ENCODE results near the gene TP73. TPM values are rescaled to one million over a fixed set of nuclear protein-coding genes. Genes with fewer than 3 reads are reported as not detected.

The TP73 gene
- total RNA-seq, 2 donors from 2014 or later = 5.1 to 15.1 TPM

DNA sequence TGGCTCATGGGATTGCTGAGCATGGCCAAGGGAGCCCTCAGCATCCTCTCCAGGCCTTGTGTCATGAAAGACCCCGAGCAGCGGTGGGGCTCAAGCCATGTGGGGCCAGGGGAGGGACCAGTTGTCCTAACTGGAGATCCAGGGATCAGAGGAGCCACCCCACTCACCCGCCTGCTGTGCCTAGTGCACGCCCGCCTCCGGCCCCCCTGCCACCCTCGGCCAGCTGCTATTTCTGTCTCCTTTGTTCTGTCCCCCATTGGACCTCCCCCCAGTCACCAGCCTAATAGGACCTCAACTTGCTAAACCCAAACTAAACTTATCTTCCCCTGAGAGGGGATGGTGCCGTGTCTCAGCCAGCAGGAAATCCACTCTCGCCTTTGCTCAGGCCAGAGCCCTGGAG lies 44.4 kb downstream of the TP73 start:
- no peak for TF ChIP-seq POLR2AphosphoS5 (IDR thresholded peaks at IDR 0.05)
- TF ChIP-seq, protein P1, sequence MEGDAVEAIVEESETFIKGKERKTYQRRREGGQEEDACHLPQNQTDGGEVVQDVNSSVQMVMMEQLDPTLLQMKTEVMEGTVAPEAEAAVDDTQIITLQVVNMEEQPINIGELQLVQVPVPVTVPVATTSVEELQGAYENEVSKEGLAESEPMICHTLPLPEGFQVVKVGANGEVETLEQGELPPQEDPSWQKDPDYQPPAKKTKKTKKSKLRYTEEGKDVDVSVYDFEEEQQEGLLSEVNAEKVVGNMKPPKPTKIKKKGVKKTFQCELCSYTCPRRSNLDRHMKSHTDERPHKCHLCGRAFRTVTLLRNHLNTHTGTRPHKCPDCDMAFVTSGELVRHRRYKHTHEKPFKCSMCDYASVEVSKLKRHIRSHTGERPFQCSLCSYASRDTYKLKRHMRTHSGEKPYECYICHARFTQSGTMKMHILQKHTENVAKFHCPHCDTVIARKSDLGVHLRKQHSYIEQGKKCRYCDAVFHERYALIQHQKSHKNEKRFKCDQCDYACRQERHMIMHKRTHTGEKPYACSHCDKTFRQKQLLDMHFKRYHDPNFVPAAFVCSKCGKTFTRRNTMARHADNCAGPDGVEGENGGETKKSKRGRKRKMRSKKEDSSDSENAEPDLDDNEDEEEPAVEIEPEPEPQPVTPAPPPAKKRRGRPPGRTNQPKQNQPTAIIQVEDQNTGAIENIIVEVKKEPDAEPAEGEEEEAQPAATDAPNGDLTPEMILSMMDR (IDR thresholded peaks at IDR 0.05) = no peak
- TF ChIP-seq POLR2A (IDR thresholded peaks at IDR 0.05) = no peak
- H3K27ac ChIP-seq = no peak overlapping the region
- H3K36me3 ChIP-seq = no peaks in the 10 kb centered on the region
- no peak for DNase-seq (ENCODE audit: low spot score)
- H3K4me1 ChIP-seq (replicated peaks) = no peaks in the 10 kb centered on the region
- 96% methylated on average over 9 of the region's 9 CpGs for WGBS
- intact Hi-C loops (cut with DNase I) = no loop called here
- H3K4me3 ChIP-seq = no peak overlapping the region
- no peaks in the 10 kb centered on the region for H3K9me3 ChIP-seq
- peaks cover 3% of the 10 kb centered on the region for H3K27me3 ChIP-seq (replicated peaks; ENCODE audit: insufficient read depth)

DNA sequence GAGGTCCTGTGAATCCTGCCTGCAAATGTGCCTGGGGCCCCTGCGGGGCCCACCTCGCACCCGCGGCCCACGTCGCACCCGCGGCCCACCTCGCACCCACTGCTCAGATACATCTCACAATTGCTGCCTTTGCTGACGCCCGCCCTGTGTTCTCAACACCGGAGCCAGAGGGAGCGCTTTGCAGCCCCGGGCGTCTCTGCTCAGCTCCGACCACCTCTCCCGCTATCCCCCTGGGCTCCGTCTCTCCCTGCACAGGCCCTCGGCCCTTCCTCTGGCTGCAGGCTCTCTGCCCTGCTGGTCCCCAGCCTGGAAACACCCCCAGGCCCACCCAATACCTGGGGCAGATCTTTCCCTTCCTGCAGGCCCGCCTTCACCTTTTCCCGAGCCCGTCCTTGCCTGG lies 44.8 kb downstream of the TP73 start:
- no peaks in the 10 kb centered on the region for H3K4me1 ChIP-seq (replicated peaks)
- TF ChIP-seq POLR2A (IDR thresholded peaks at IDR 0.05) (no peak), POLR2AphosphoS5 (IDR thresholded peaks at IDR 0.05) (no peak)
- TF ChIP-seq, protein P1 (IDR thresholded peaks at IDR 0.05) = no peak
- no peaks in the 10 kb centered on the region for H3K9me3 ChIP-seq
- peaks cover 3% of the 10 kb centered on the region for H3K27me3 ChIP-seq (replicated peaks; ENCODE audit: insufficient read depth)
- 96% methylated on average over 22 of the region's 22 CpGs for WGBS
- no peak overlapping the region for H3K27ac ChIP-seq
- H3K4me3 ChIP-seq = no peak overlapping the region
- no peaks in the 10 kb centered on the region for H3K36me3 ChIP-seq
- no peak for DNase-seq (ENCODE audit: low spot score)
- intact Hi-C loops (cut with DNase I) = no loop called here

DNA sequence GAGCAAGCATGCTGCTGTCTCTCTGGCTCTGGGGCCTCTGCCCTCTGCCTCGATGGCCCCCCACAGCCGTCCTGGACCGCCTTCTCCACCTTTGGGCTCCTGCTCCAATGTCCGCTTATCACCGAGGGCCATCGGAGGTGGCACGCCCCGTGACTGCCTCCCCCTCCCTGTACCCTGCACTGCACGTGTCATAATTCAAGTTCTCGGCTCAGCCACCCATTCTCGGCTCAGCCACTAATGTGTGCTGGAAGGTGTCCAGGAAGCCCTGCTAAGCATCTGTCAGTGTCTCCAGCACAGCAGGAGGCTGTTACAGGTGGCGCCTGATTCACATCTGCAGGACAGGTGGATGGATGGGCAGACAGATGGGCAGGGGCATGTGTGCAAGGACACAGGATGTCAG lies 45.5 kb downstream of the TP73 start:
- intact Hi-C loops (cut with DNase I) = no loop called here
- no peak for DNase-seq (ENCODE audit: low spot score)
- H3K4me3 ChIP-seq = no peak overlapping the region
- TF ChIP-seq POLR2A (IDR thresholded peaks at IDR 0.05) = no peak
- TF ChIP-seq, protein P1 (IDR thresholded peaks at IDR 0.05) = no peak
- TF ChIP-seq POLR2AphosphoS5 (IDR thresholded peaks at IDR 0.05) = no peak
- 47% methylated on average over 12 of the region's 12 CpGs for WGBS
- H3K4me1 ChIP-seq (replicated peaks) = no peaks in the 10 kb centered on the region
- H3K27me3 ChIP-seq (replicated peaks; ENCODE audit: insufficient read depth) = peaks cover 3% of the 10 kb centered on the region
- H3K27ac ChIP-seq = no peak overlapping the region
- no peaks in the 10 kb centered on the region for H3K36me3 ChIP-seq
- H3K9me3 ChIP-seq = no peaks in the 10 kb centered on the region

DNA sequence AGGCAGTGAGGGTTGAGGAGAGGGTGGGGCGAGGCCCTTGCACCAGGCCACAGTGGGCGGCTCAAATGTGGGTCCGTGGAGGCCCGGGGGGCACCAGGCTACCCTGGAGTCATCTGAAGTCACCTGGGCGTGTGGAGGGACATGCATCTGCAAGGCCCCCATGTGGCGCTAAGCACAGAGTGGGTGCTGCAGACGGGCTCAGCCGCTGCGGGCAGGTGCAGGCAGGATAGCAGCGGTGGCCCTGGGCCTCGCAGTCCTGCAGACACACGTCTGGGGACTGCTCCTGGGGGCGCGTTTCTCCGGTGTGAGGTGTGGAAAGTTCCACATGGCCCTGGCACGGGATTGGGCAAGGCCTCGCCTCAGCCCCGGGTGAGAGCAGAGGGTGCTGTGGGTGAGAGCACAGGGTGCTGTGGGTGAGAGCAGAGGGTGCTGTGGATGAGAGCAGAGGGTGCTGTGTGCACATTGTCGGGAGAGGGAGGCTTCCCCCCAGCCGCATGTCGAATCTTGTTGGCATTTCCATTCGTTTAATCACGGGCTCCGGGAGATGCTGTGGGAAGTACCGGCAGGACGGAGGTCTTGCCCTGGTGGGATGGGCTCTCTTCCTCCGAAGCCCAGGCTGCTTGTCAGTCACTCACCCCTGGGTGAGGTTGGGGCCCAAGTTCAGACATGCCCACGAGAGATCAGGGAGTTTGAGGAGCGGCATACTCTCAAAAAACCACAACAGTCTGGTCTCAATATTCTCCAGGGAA lies 46.5 kb downstream of the TP73 start:
- DNase-seq (ENCODE audit: low spot score) = no peak
- Histone ChIP-seq H3K4me3 (no peak overlapping the region), H3K4me1 (replicated peaks) (no peaks in the 10 kb centered on the region), H3K27ac (peak overlapping the region; percentile 12 to 22), H3K27me3 (replicated peaks; ENCODE audit: insufficient read depth) (peaks cover 3% of the 10 kb centered on the region), H3K36me3 (no peaks in the 10 kb centered on the region), H3K9me3 (no peaks in the 10 kb centered on the region)
- TF ChIP-seq POLR2A (IDR thresholded peaks at IDR 0.05) (no peak), POLR2AphosphoS5 (IDR thresholded peaks at IDR 0.05) (no peak)
- TF ChIP-seq, protein P1 (IDR thresholded peaks at IDR 0.05) = no peak
- intact Hi-C loops (cut with DNase I) = no loop called here
- WGBS = 74% methylated on average over 28 of the region's 29 CpGs

DNA sequence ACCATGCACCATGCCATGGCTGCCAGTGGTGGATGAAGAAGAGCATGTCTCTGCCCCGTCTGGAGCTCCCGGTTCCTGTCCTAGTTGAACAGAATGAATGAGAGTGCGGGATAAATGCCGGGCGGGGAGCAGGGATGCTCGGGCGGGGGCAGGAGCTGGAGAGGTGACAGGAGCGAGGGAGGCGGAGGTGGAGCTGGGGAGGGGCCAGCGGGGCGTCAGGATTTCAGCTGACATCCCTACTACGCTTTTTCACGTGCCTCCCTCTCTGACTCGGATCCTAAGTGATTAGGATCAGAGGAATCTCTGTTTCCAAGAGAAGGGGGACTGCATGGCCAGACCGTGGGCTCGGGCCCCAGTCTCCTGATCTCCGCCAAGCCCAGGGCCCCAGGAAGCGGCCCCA lies 47.3 kb downstream of the TP73 start:
- WGBS = 40% methylated on average over 18 of the region's 18 CpGs
- intact Hi-C loops (cut with DNase I) = no loop called here
- H3K9me3 ChIP-seq = no peaks in the 10 kb centered on the region
- no peaks in the 10 kb centered on the region for H3K36me3 ChIP-seq
- TF ChIP-seq, protein P1 (IDR thresholded peaks at IDR 0.05) = no peak
- TF ChIP-seq POLR2A (IDR thresholded peaks at IDR 0.05) (no peak), POLR2AphosphoS5 (IDR thresholded peaks at IDR 0.05) (no peak)
- H3K4me1 ChIP-seq (replicated peaks) = no peaks in the 10 kb centered on the region
- no peak overlapping the region for H3K4me3 ChIP-seq
- no peak for DNase-seq (ENCODE audit: low spot score)
- H3K27ac ChIP-seq = peak overlapping the region; percentile 12 to 22
- H3K27me3 ChIP-seq (replicated peaks; ENCODE audit: insufficient read depth) = peaks cover 3% of the 10 kb centered on the region
